Mucosa of descending colon (tissue), 3 donors: ENCODE data around the gene SAT2. TPM values are rescaled to one million over a fixed set of nuclear protein-coding genes. Genes with fewer than 3 reads are reported as not detected.

Experiments used
- ATAC-seq: fragments of 200-7000 bp; cut with Tn5 transposase; one replicate; pipeline ENCODE4 v1.9.1; 2020; ENCODE audit warnings: mild to moderate bottlenecking, moderate library complexity
- DNase-seq, 3 donors: peaks; one replicate each; pipeline ENCODE4 v3.0.0-alpha.2; 2020
- H3K36me3 ChIP-seq: fragments of 200-600 bp; one replicate; pipeline ENCODE4 v1.8.0; 2021; ENCODE audit warnings: low read depth, mild to moderate bottlenecking
- H3K4me1 ChIP-seq: fragments of 200-600 bp; one replicate; pipeline ENCODE4 v1.8.0; 2021; ENCODE audit warnings: low read depth, mild to moderate bottlenecking
- H3K4me3 ChIP-seq: fragments of 200-600 bp; one replicate; pipeline ENCODE4 v1.8.0; 2021; ENCODE audit warnings: mild to moderate bottlenecking
- H3K9me3 ChIP-seq: fragments of 200-600 bp; one replicate; pipeline ENCODE4 v1.8.0; 2021; ENCODE audit warnings: mild to moderate bottlenecking
- CTCF ChIP-seq: fragments of 200-600 bp; IDR thresholded peaks from one replicate; pipeline ENCODE4 v1.8.0; 2022; ENCODE audit warnings: antibody characterized with exemption, mild to moderate bottlenecking
- intact Hi-C, 2 donors: fragments of 100-400 bp; cut with DNase I in 1 of 2; cut with micrococcal nuclease in 1 of 2; formaldehyde crosslinking; loops; one replicate each; pipeline versions ENCODE4 v1.11.0 to v1.11.1; 2022; cut with DNase I, micrococcal nuclease
- total RNA-seq, 3 donors: library from RNA; stranded (reverse); fragmentation: NEBNext Ultra II Directional in 2 of 3; extraction: Animal tissue kit (Norgen Biotek cat#: 25700) in 2 of 3; gene quantifications; one replicate each; pipeline versions ENCODE4 v1.2.1 to v1.2.4, GENCODE V29; 2021 to 2023
- donor health status: DM: no; HTN: no; CAD: no; lungs with moderate emphysema.
- donor health status: DM: no; HTN: no; CAD: no.
- donor health status: DM: no; HTN: yes; CAD: no.

SAT2 gene
- total RNA-seq, 3 donors from 2014 or later: 49.1 to 104 (median 76.9) TPM

GRCh38 chr17:7583253-7584109 is 44.1 kb downstream of the SAT2 start, which contains the start of gene MPDU1:
Gene MPDU1 (plus strand): TSS chr17:7583852. CDS start chr17:7583863, 11 bp downstream.
- peaks cover 13% of the 10 kb centered on the region for H3K36me3 ChIP-seq
- DNase-seq (peak; percentile 95 to 98 (median 97)), ATAC-seq (peak; percentile 86)
- intact Hi-C loops: no loop called here
- peaks cover 26% of the 10 kb centered on the region for H3K4me1 ChIP-seq
- H3K9me3 ChIP-seq: no peaks in the 10 kb centered on the region
- no peak for TF ChIP-seq CTCF
- peak within 1 kb of the TSS; percentile 44 for H3K4me3 ChIP-seq

GRCh38 chr17:7582396-7583252 is 45.0 kb downstream of the SAT2 start:
- Histone ChIP-seq H3K4me1 (peaks cover 31% of the 10 kb centered on the region), H3K36me3 (peaks cover 20% of the 10 kb centered on the region), H3K9me3 (no peaks in the 10 kb centered on the region), H3K4me3 (no peak overlapping the region)
- ATAC-seq (no peak), DNase-seq (peak in 2 of 3 donors; percentile 42 to 79)
- intact Hi-C loops: no loop called here
- TF ChIP-seq CTCF: no peak

- peaks cover 28% of the 10 kb centered on the region for H3K36me3 ChIP-seq
- intact Hi-C loops: no loop called here
- peaks cover 31% of the 10 kb centered on the region for H3K4me1 ChIP-seq
- no peaks in the 10 kb centered on the region for H3K9me3 ChIP-seq
- DNase-seq (no peak), ATAC-seq (no peak)
- H3K4me3 ChIP-seq: no peak overlapping the region
- no peak for TF ChIP-seq CTCF
Measured at GRCh38 chr17:7580604-7581575, 46.7 kb downstream of the SAT2 start.

- DNase-seq (peak in 1 of 3 donors; percentile 12), ATAC-seq (no peak)
- Histone ChIP-seq H3K36me3 (peaks cover 30% of the 10 kb centered on the region), H3K4me3 (no peak overlapping the region), H3K4me1 (peaks cover 35% of the 10 kb centered on the region), H3K9me3 (no peaks in the 10 kb centered on the region)
- intact Hi-C loops: no loop called here
- no peak for TF ChIP-seq CTCF
Measured at GRCh38 chr17:7579834-7580603, 47.6 kb downstream of the SAT2 start.
